Neural progenitor cell (in vitro differentiated cells): ENCODE measurements around the gene WSCD1. TPM values are rescaled to one million over a fixed set of nuclear protein-coding genes. Genes with fewer than 3 reads are reported as not detected.

Experiments
- DNase-seq: peaks from one replicate; pipeline ENCODE4 v3.0.0-alpha.2; 2016; ENCODE audit warnings: low spot score
- H2AFZ ChIP-seq: fragments of 200-600 bp; sonication (generic); replicated peaks from 2 replicates; pipeline ENCODE4 v1.6.1; 2016; ENCODE audit warnings: antibody characterized with exemption
- H3F3A ChIP-seq: fragments of 200-600 bp; sonication (generic); 2 replicates; pipeline ENCODE4 v1.6.1; 2016; ENCODE audit warnings: antibody characterized with exemption, low read depth
- H3K27ac ChIP-seq: fragments of 200-600 bp; sonication (generic); 2 replicates; pipeline ENCODE4 v1.5.1; 2016; ENCODE audit warnings: mild to moderate bottlenecking
- H3K27me3 ChIP-seq: fragments of 200-600 bp; sonication (generic); 2 replicates; pipeline ENCODE4 v1.6.1; 2016; ENCODE audit warnings: mild to moderate bottlenecking, moderate library complexity
- H3K36me3 ChIP-seq: fragments of 200-600 bp; sonication (generic); 2 replicates; pipeline ENCODE4 v1.5.1; 2016
- H3K4me1 ChIP-seq: fragments of 200-600 bp; sonication (generic); 2 replicates; pipeline ENCODE4 v1.6.1; 2016; ENCODE audit warnings: mixed run types
- H3K4me2 ChIP-seq: fragments of 200-600 bp; sonication (generic); 2 replicates; pipeline ENCODE4 v1.6.1; 2016
- H3K4me3 ChIP-seq: fragments of 200-600 bp; sonication (generic); 2 replicates; pipeline ENCODE4 v1.5.1; 2016
- H3K79me2 ChIP-seq: fragments of 200-600 bp; sonication (generic); 2 replicates; pipeline ENCODE4 v1.6.1; 2016; ENCODE audit warnings: low read depth
- H3K9ac ChIP-seq: fragments of 200-600 bp; sonication (generic); 2 replicates; pipeline ENCODE4 v1.6.1; 2016
- H3K9me3 ChIP-seq: fragments of 200-600 bp; sonication (generic); 2 replicates; pipeline ENCODE4 v1.5.1; 2016; ENCODE audit warnings: low read depth
- H4K20me1 ChIP-seq: fragments of 200-600 bp; sonication (generic); 2 replicates; pipeline ENCODE4 v1.6.1; 2016; ENCODE audit warnings: low read depth
- H3K27ac Mint-ChIP-seq: 3 replicates; pipeline ENCODE4 v1.8.0; 2021; ENCODE audit warnings: mixed read lengths
- H3K27me3 Mint-ChIP-seq: 2 replicates; pipeline ENCODE4 v1.8.0; 2022; ENCODE audit warnings: low read depth, mild to moderate bottlenecking, inconsistent platforms, moderate library complexity, mixed read lengths; ENCODE audit not compliant: insufficient read depth
- H3K36me3 Mint-ChIP-seq: 3 replicates; pipeline ENCODE4 v1.8.0; 2021; ENCODE audit warnings: mixed read lengths
- H3K4me1 Mint-ChIP-seq: 3 replicates; pipeline ENCODE4 v1.8.0; 2021; ENCODE audit warnings: mixed read lengths
- H3K4me3 Mint-ChIP-seq: 3 replicates; pipeline ENCODE4 v1.8.0; 2021; ENCODE audit warnings: mild to moderate bottlenecking, moderate library complexity, mixed read lengths
- H3K9me3 Mint-ChIP-seq: 3 replicates; pipeline ENCODE4 v1.8.0; 2020; ENCODE audit warnings: mixed read lengths
- EZH2 ChIP-seq: fragments of 200-600 bp; sonication (generic); IDR thresholded peaks from 2 replicates; pipeline ENCODE4 v1.6.1; 2017; ENCODE audit warnings: antibody characterized with exemption, mild to moderate bottlenecking, moderate library complexity
- EZH2phosphoT487 ChIP-seq: fragments of 200-600 bp; sonication (generic); IDR thresholded peaks from 2 replicates; pipeline ENCODE4 v1.6.1; 2017; ENCODE audit warnings: antibody characterized with exemption
- total RNA-seq: library from RNA; depleted of rRNA; stranded (reverse); fragments of >200 nt; gene quantifications from 2 replicates; pipeline ENCODE4 v1.2.3, GENCODE V29; 2015; ENCODE audit warnings: low replicate concordance
- TF ChIP-seq, protein P1 (sequence below): fragments of 200-600 bp; sonication (generic); IDR thresholded peaks from 2 replicates; pipeline ENCODE4 v1.5.1; 2017; ENCODE audit warnings: antibody characterized with exemption, mild to moderate bottlenecking

Gene WSCD1
- total RNA-seq, 1 donor from 2014 or later, result 20.2 TPM

DNA sequence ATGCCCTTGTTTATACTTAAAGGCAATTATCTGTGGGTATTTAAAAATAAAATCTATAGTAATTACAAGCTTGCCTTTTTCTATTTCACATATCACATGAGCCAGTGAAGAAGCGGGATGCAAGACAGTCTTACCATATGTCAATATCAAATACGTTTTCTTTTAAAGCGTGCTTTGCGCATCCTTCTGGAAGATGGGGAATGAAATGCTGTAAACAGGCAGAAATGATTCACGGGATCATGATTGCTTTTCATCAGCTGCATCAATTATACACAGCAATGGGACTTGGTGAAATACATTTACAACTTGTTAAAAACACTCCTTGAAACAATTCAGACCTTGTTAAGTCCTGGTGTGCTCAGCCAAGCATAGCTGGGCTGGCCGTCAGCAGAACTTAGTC lies 72.5 kb downstream of the WSCD1 start:
- H3K4me3 Mint-ChIP-seq, result no peak overlapping the region
- no peaks in the 10 kb centered on the region for H3K79me2 ChIP-seq
- no peaks in the 10 kb centered on the region for H3K9me3 ChIP-seq
- TF ChIP-seq EZH2phosphoT487 (no peak), EZH2 (no peak)
- TF ChIP-seq, protein P1, sequence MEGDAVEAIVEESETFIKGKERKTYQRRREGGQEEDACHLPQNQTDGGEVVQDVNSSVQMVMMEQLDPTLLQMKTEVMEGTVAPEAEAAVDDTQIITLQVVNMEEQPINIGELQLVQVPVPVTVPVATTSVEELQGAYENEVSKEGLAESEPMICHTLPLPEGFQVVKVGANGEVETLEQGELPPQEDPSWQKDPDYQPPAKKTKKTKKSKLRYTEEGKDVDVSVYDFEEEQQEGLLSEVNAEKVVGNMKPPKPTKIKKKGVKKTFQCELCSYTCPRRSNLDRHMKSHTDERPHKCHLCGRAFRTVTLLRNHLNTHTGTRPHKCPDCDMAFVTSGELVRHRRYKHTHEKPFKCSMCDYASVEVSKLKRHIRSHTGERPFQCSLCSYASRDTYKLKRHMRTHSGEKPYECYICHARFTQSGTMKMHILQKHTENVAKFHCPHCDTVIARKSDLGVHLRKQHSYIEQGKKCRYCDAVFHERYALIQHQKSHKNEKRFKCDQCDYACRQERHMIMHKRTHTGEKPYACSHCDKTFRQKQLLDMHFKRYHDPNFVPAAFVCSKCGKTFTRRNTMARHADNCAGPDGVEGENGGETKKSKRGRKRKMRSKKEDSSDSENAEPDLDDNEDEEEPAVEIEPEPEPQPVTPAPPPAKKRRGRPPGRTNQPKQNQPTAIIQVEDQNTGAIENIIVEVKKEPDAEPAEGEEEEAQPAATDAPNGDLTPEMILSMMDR, result no peak
- H3K4me1 ChIP-seq, result peaks cover 23% of the 10 kb centered on the region
- no peak overlapping the region for H3K9ac ChIP-seq
- no peak overlapping the region for H3K27ac Mint-ChIP-seq
- H2AFZ ChIP-seq, result no peak overlapping the region
- no peaks in the 10 kb centered on the region for H3F3A ChIP-seq
- H3K27ac ChIP-seq, result no peak overlapping the region
- H4K20me1 ChIP-seq, result no peaks in the 10 kb centered on the region
- DNase-seq, result no peak
- H3K4me3 ChIP-seq, result no peak overlapping the region
- H3K27me3 ChIP-seq, result no peaks in the 10 kb centered on the region
- H3K36me3 ChIP-seq, result no peaks in the 10 kb centered on the region
- no peaks in the 10 kb centered on the region for H3K36me3 Mint-ChIP-seq
- no peak overlapping the region for H3K4me2 ChIP-seq
- peaks cover 6% of the 10 kb centered on the region for H3K9me3 Mint-ChIP-seq
- H3K4me1 Mint-ChIP-seq, result peaks cover 35% of the 10 kb centered on the region
- peaks cover 20% of the 10 kb centered on the region for H3K27me3 Mint-ChIP-seq

DNA sequence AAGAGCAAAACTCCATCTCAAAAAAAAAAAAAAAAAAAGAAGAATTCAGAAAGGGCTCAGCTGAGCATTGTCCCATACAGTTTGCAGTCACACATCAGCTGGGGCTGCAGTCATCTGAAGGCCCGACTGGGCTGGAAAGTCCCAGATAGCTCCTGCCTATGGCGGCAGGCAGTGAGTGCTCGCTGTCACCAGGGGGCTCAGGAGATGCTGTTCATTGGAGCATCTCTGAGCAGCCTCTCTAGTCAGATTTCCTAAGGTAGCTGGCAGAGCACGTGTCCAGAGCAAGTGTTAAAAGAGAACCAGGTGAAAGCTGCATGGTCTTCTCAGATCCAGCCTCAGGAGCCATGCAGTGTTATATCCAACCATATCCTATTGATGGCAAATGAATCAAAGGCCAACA lies 75.8 kb downstream of the WSCD1 start:
- Histone ChIP-seq H3K79me2 (no peaks in the 10 kb centered on the region), H3K36me3 (no peaks in the 10 kb centered on the region), H4K20me1 (no peaks in the 10 kb centered on the region), H3K4me1 (peaks cover 11% of the 10 kb centered on the region), H3F3A (no peaks in the 10 kb centered on the region), H3K9me3 (no peaks in the 10 kb centered on the region), H3K4me3 (no peak overlapping the region), H2AFZ (no peak overlapping the region), H3K4me2 (no peak overlapping the region), H3K27ac (no peak overlapping the region), H3K9ac (no peak overlapping the region), H3K27me3 (no peaks in the 10 kb centered on the region)
- no peak for DNase-seq
- Mint-ChIP-seq H3K9me3 (peaks cover 6% of the 10 kb centered on the region), H3K4me1 (peaks cover 22% of the 10 kb centered on the region), H3K27ac (no peak overlapping the region), H3K36me3 (no peaks in the 10 kb centered on the region), H3K4me3 (no peak overlapping the region), H3K27me3 (peaks cover 20% of the 10 kb centered on the region)
- no peak for TF ChIP-seq EZH2
- TF ChIP-seq, protein P1, result no peak
- TF ChIP-seq EZH2phosphoT487, result no peak

DNA sequence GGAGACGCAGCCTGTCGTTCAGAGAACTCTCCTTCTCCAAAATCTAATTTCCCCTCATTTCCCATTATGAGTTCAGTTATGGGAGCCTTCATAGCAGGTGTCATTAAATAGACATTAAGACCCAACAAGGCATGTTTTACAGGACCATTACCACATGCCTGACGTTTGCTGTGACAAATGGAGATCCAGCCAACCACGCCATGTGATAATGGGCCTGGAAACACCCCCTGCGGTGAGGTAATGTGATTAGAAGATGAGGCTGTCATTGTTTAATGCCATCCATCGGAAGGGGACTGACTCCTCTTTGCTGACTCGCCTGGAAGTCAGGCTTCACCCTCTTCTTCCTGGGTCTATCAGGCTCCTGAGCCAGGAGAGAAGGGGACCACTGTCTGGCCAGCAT lies 76.9 kb downstream of the WSCD1 start:
- H3K36me3 ChIP-seq, result no peaks in the 10 kb centered on the region
- TF ChIP-seq EZH2phosphoT487, result no peak
- TF ChIP-seq EZH2, result no peak
- TF ChIP-seq, protein P1, result no peak
- Mint-ChIP-seq H3K9me3 (peaks cover 6% of the 10 kb centered on the region), H3K27ac (no peak overlapping the region), H3K36me3 (no peaks in the 10 kb centered on the region), H3K27me3 (peaks cover 20% of the 10 kb centered on the region), H3K4me1 (peaks cover 19% of the 10 kb centered on the region), H3K4me3 (no peak overlapping the region)
- no peaks in the 10 kb centered on the region for H3F3A ChIP-seq
- H3K27ac ChIP-seq, result no peak overlapping the region
- peaks cover 6% of the 10 kb centered on the region for H3K4me1 ChIP-seq
- peak; percentile 50 for DNase-seq
- H3K4me2 ChIP-seq, result no peak overlapping the region
- H4K20me1 ChIP-seq, result no peaks in the 10 kb centered on the region
- H3K4me3 ChIP-seq, result no peak overlapping the region
- no peak overlapping the region for H3K9ac ChIP-seq
- H3K27me3 ChIP-seq, result no peaks in the 10 kb centered on the region
- no peaks in the 10 kb centered on the region for H3K79me2 ChIP-seq
- no peak overlapping the region for H2AFZ ChIP-seq
- H3K9me3 ChIP-seq, result no peaks in the 10 kb centered on the region
